ENCODE data around the gene TPSAB1. TPM values are rescaled to one million over a fixed set of nuclear protein-coding genes. Genes with fewer than 3 reads are reported as not detected.

The TPSAB1 gene
- total RNA-seq, 1 experiment from 2014 or later, result 22.9 TPM

- CTCF ChIA-PET, result no interaction called here
- TF ChIP-seq EZH2 (IDR thresholded peaks at IDR 0.05; ENCODE audit: borderline replicate concordance, low read depth, low read length, poor library complexity, severe bottlenecking) (no peak), CTCF (conservative IDR thresholded peaks at IDR 0.05; ENCODE audit: low read depth, low read length) (no peak)
- no peaks in the 10 kb centered on the region for H3K4me1 ChIP-seq (ENCODE audit: insufficient read depth, low read length, poor library complexity, severe bottlenecking)
- no peaks in the 10 kb centered on the region for H3K9me3 ChIP-seq (ENCODE audit: low read depth, low read length, poor library complexity, severe bottlenecking)
- no peak for DNase-seq (ENCODE audit: low spot score)
- POLR2A ChIA-PET (ENCODE audit: low non-redundant PET), result no interaction called here
- H3K4me3 ChIP-seq (ENCODE audit: low read depth, low read length, poor library complexity, severe bottlenecking), result no peak overlapping the region
- no TSS peak for BruUV-seq (replicated peaks)
- no peaks in the 10 kb centered on the region for H3K27me3 ChIP-seq (replicated peaks; ENCODE audit: insufficient read depth, low read depth, low read length, poor library complexity)
- intact Hi-C loops (cut with micrococcal nuclease; ENCODE audit: unreplicated experiment), result no loop called here
- peaks cover 43% of the 10 kb centered on the region for H3K36me3 ChIP-seq (ENCODE audit: insufficient read depth, low read length, poor library complexity, severe bottlenecking)
- no peak overlapping the region for H3K27ac ChIP-seq (ENCODE audit: low read depth, low read length, poor library complexity, severe bottlenecking)
Measured at GRCh38 chr16:1214719-1215118, 25.8 kb upstream of the TPSAB1 start.

- no peak for TF ChIP-seq CTCF (conservative IDR thresholded peaks at IDR 0.05; ENCODE audit: low read depth, low read length)
- no peak for TF ChIP-seq EZH2 (IDR thresholded peaks at IDR 0.05; ENCODE audit: borderline replicate concordance, low read depth, low read length, poor library complexity, severe bottlenecking)
- Histone ChIP-seq H3K4me3 (ENCODE audit: low read depth, low read length, poor library complexity, severe bottlenecking) (no peak overlapping the region), H3K27ac (ENCODE audit: low read depth, low read length, poor library complexity, severe bottlenecking) (no peak overlapping the region), H3K27me3 (replicated peaks; ENCODE audit: insufficient read depth, low read depth, low read length, poor library complexity) (no peaks in the 10 kb centered on the region), H3K36me3 (ENCODE audit: insufficient read depth, low read length, poor library complexity, severe bottlenecking) (peaks cover 45% of the 10 kb centered on the region), H3K4me1 (ENCODE audit: insufficient read depth, low read length, poor library complexity, severe bottlenecking) (no peaks in the 10 kb centered on the region), H3K9me3 (ENCODE audit: low read depth, low read length, poor library complexity, severe bottlenecking) (no peaks in the 10 kb centered on the region)
- POLR2A ChIA-PET (ENCODE audit: low non-redundant PET), result no interaction called here
- DNase-seq (ENCODE audit: low spot score), result no peak
- CTCF ChIA-PET, result no interaction called here
- intact Hi-C loops (cut with micrococcal nuclease; ENCODE audit: unreplicated experiment), result no loop called here
- no TSS peak for BruUV-seq (replicated peaks)
Measured at GRCh38 chr16:1215574-1216295, 24.8 kb upstream of the TPSAB1 start.

GRCh38 chr16:1216296-1216619, 24.2 kb upstream of the TPSAB1 start:
- no peak overlapping the region for H3K4me3 ChIP-seq (ENCODE audit: low read depth, low read length, poor library complexity, severe bottlenecking)
- H3K27ac ChIP-seq (ENCODE audit: low read depth, low read length, poor library complexity, severe bottlenecking), result no peak overlapping the region
- no peaks in the 10 kb centered on the region for H3K27me3 ChIP-seq (replicated peaks; ENCODE audit: insufficient read depth, low read depth, low read length, poor library complexity)
- POLR2A ChIA-PET (ENCODE audit: low non-redundant PET), result no interaction called here
- H3K4me1 ChIP-seq (ENCODE audit: insufficient read depth, low read length, poor library complexity, severe bottlenecking), result no peaks in the 10 kb centered on the region
- peaks cover 43% of the 10 kb centered on the region for H3K36me3 ChIP-seq (ENCODE audit: insufficient read depth, low read length, poor library complexity, severe bottlenecking)
- CTCF ChIA-PET, result no interaction called here
- no TSS peak for BruUV-seq (replicated peaks)
- H3K9me3 ChIP-seq (ENCODE audit: low read depth, low read length, poor library complexity, severe bottlenecking), result no peaks in the 10 kb centered on the region
- intact Hi-C loops (cut with micrococcal nuclease; ENCODE audit: unreplicated experiment), result no loop called here
- no peak for DNase-seq (ENCODE audit: low spot score)
- TF ChIP-seq CTCF (conservative IDR thresholded peaks at IDR 0.05; ENCODE audit: low read depth, low read length), result no peak
- no peak for TF ChIP-seq EZH2 (IDR thresholded peaks at IDR 0.05; ENCODE audit: borderline replicate concordance, low read depth, low read length, poor library complexity, severe bottlenecking)

Measured in A673 (cell line).